ENCODE results near the gene CACNA1C.

The CACNA1C gene

DNA sequence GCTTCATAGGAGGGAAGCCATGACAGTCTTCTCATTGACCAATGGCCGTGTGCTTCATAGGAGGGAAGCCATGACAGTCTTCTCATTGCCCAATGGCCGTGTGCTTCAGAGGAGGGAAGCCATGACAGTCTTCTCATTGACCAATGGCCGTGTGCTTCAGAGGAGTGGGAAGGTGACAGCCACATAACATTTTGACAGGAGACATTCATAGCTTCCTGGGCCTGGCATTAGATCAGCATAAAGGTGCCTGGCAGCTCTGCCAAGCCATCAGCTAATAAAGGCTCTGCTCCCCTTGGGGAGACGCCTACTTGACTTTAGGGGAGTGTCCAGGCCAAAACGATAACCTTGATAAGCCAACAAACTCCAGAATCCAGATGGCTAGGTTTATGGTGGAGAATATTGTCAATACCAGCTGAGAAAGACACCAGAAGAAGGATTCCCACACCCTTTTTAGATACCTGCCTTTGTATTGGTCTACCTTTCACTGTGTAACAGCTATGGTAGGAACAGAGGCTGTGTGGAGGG, 468.0 kb downstream of the CACNA1C start:
- DNase-seq (ENCODE audit: low read depth): no peak

DNA sequence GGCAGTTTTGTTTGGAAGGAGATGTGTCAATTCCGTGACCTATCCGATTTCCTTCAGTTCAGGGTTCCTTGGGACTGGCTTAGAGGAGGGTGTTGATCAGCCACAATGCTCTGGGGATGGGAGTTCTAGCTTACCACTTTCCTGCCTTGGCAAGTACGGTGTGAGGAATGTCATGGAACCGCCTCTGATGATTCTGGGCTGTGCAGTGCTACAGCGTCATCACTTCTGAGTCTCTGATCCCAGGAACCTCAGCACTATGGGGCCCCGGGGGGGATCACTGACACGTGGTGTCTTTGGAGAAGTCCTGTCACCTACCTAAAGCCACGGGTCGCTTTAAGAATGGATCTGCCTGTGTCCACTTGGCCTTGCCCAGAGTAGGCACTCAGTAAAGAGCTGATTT, 470.5 kb downstream of the CACNA1C start:
- no peak for DNase-seq (ENCODE audit: low read depth)

DNA sequence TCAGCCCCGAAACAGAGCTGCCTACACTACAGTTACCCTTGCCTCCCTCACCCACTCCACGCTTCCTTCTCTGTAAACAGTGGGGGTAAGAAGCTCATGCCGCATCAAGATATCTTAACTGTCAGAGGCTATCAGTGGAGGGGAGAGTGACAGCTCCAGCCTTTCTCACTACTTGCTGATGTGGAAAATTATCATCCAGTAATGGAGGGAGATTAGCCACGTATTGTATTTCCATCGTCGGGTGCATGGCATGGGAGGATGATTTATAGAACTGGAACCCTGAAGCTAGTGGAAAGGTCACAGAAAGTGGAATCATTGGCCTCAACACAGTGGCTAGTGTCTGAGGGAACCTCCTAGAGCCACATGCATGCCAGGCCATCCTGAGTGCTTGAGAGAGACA, 471.1 kb downstream of the CACNA1C start:
- no peak for DNase-seq (ENCODE audit: low read depth)

DNA sequence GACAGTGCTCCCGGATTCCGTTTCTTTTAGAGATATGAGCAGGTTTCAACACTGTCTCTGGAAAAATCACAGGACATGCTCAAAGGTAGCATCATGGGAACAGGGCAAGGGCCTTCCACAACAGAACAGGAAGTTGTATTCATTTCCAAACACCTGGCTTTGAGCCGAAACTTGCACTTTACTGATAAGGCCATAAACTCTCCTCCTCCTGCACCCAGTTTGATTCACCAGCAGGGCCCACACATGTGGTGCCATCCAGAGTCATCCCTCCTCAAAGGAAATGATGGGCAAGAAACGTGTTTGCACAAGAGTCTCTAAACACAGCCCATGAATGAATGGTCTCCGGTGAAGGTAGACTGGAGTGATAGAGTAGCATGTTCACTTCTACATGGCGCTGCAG, 473.6 kb downstream of the CACNA1C start:
- no peak for DNase-seq (ENCODE audit: low read depth)

DNA sequence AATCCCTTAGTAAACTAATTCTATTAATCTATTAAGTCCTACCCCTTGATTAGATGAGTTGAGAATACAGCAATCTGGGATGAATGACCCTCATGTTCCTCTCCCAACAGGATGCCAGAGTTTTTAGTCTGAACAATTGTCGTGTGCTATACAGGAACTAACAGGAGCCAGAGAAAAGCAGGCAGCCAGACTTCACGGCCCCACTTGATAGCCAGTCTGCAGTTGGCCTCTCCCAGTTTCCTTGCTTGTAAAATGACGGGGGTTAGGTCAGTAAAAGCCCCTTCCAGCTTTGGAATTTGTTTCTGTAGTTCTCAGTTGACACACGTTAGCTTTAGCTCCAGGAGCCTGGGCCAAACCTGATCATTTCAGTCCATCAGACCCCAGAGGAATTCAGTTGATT, 475.2 kb downstream of the CACNA1C start:
- DNase-seq (ENCODE audit: low read depth): no peak

DNA sequence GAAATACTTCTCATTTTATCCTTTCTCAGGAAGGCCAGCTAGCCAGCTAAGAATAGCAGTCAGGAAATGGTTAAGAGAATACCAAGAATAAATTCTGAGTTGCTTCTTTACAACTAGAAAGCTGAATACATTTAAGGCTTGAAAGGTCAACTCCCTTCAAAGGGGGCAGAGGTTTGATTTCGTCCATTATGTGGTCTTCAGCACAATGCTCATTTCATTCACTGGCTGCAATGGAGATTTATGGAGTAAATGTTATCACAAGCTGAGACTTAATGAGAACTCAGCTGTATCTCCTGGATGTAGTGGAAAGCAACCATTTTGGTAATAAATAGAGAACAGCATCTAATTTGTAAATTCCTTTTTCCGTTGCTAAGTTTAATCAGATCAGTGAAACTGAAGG, 477.0 kb downstream of the CACNA1C start:
- DNase-seq (ENCODE audit: low read depth): no peak

DNA sequence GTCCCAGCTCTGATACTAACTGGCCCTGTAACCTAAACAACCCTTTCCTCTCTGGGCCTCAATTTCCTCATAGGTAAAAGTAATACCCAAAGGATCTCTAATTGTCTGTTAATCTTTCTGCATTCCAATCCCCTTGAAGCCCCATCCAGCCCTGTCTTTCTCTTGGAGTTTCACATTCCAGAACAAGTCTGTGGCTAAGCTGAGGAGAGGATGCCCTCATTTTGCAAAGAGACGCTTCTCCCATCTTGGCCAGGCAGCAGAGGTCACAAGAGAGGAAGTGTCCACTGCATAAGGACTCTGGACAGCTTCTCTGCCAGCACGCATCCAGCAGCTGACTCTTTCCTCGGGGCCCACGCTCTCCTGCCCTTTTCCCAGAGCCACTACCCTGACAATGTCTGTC, 478.6 kb downstream of the CACNA1C start:
- DNase-seq (ENCODE audit: low read depth): no peak

DNA sequence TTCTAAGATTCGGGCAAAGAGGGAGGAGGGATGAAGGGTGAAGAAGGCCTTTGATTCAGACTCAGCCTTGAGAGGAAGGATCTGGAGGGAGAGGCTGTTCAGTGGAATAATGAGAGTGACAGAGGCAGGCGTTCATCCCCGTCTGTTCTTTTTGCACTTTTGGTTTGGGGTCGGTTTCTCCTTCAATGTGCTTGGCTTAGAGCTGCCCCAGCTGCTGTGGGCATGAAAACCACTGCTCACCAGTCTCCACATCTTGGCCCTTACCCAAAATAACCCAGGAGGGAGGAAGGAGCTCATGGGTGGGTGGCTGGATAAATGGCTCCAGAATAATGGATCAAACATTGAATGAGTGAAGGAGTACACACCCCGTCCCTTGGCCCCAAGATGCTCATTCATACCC, 480.2 kb downstream of the CACNA1C start:
- no peak for DNase-seq (ENCODE audit: low read depth)

DNA sequence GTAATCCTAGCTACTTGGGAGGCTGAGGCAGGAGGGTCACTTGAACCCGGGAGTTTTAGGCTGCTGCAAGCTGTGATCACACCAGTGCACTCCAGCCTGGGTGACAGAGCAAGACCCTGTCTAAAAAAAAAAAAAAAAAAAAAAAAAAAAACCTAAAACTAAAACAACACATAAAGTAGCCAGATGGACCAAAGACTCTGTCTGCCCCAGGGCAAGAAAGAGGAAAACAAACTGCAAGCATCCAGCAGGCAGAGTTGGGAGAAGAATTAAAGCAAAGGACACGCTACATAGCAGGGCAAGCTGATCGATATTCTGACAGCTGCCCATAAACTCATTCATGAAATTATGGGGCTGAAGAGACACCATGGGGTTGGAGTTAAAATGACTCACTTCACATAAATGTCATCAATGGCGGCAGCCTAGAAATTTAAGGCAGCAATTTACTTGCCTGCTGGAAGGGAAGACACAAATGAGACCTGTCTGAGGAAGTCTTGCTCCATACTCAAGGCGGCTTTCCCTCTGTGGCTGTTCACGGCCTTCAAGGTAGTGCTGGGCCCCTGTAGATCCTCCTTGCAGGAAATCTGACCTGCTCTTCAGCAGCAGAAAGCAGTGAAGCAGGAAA, 482.9 kb downstream of the CACNA1C start:
- no peak for DNase-seq (ENCODE audit: low read depth)

DNA sequence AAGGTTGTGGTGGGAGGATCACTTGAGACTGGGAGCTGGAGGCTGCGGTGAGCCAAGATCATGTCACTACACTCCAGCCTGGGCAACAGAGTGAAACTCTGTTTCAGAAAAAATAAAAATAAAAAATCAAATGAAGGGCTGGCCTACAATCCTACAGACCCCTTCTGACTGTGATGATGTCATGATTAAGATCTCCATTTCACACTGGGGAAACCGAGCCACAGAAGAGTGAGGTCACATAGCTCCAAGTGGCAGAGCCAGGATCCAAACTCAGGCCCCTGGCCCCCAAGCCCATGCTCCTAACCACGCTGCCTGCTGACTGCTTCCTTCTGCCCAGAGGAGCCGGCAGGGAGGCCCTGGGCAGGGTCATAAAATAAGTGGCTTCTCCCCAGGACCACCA, 483.9 kb downstream of the CACNA1C start:
- no peak for DNase-seq (ENCODE audit: low read depth)

DNA sequence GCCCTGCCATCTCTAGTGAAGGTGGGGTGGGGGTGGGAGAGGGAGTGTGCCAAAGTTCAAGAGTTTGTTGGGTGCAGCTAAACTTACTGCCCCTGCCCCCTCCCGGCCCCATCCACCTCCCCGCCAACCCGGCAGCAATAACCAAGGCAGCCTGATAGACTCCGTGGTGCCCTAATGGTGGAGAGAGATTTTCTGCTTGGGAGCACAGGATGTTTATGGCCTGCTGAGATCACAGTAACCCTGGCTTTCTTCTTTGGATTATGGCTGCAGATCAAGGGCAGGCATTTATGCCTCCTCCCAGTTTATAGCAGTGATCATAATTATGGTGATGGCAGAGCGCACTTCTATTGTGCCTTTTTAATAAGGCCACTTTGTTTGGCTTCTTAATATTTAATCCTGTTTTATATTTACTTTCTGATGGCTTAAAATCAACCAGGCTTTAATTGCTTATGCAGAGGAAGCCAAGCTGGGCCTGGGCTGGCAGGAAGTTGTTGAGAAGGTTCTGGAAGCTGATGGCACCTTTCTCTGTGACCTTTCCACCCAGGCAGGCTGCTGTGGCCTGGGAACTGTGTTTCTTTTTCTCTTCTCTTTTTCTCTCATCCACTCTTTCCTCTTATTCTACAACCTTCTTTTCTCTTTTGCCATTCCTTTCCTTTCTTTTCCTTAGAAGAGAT, 485.2 kb downstream of the CACNA1C start:
- no peak for DNase-seq (ENCODE audit: low read depth)

DNA sequence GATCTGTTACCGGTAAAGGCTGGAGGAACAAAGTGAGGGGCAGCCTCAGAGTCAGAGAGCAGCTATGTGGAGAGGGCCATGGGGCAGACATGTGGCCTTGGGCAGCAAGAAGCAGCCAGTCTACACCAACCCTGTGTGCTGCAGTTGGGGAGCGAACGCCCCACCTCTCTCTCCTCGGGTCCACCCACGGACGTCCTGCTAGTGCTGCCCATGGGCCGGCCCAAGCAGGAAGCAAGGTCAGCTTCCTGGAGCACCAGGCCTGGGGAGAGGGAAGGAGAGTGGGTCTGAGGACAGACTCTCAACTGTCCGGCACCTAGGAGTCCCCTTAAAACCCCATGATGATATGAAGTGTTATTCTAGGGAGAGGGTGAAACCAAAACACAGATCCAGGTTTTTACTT, 487.2 kb downstream of the CACNA1C start:
- DNase-seq (ENCODE audit: low read depth): no peak

DNA sequence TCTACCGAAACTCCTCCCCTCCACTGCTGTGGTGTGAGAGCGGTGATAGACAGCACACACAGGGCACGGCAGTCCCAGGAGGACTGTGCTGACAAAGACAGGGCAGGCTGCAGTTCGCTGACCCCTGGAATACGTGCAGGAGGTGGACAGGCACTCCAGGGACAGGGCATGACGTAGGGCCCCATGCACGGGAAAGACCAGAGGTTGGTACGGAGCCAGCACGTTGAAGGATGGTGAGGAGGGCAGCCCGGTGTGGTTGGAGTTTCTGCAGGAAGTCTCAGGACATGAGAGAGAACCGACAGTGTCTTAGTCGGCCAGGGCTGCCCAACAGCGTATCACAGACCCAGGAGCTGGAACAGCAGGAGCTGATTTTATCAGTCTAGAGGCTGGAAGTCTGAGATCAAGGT, 487.8 kb downstream of the CACNA1C start:
- no peak for DNase-seq (ENCODE audit: low read depth)

DNA sequence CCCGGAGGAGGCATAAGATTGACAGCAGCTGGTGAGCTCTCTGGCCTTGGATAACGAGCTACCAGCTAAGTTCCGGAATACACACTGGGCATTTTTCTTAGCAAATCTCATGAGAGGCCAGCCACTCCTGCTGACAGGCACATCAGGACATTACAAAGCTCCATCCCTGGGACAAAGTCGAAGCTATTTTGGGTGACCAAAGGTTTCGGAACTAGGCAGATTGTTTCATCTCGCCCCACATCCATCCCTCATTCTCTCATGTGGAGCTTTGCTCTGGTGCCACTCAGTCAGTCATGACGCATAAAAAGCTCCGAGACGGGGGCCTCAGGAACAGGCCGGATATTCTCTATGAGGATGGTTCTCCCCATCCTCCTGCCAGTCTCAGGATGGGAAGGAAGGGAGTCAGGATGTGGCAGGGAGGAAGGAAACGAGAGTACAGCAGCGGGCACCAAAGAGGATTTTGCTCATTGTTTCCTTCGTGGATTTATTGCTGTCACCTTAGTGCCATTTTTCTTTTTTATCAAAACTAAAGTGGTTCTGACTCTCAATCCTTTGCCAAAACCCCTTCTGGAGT, 488.9 kb downstream of the CACNA1C start:
- no peak for DNase-seq (ENCODE audit: low read depth)

DNA sequence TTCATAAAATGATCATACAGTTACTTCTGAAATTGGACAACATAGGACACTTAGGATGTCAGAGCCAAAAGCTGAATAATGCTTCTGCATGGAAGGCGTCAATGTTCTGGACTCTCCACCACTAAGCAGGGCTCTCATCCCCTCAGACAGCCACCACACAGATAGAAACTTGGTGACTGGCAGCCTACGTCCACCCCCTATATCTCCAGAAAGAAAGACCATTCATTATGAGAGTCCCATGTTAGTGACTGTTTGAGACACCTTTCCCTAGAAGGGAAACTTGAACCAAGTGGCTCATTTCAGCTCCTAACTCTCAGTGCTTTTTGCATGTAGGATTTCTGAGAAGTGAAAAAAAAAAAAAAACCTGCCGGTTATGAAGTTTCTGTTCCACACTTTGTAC, 491.0 kb downstream of the CACNA1C start:
- DNase-seq (ENCODE audit: low read depth): peak; percentile 7

DNA sequence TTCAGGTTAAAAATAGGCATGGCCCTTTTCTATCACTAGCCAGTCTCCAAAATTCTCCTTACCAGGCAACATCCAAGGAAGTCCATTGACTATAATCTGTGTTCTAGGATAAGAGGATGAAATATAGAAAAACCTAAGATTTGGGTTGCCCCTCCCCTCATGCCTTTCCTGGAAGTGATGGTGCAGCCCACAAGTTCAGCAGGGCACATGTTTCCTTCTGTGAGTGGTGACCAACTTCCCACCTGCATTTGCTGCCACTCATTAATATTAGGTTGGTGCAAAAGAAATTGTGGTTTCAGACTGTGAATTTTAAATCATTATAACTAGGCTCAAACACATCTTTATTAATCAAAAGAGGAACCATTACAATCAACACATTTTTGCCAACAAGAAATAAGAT, 491.4 kb downstream of the CACNA1C start:
- DNase-seq (ENCODE audit: low read depth): peak; percentile 6

DNA sequence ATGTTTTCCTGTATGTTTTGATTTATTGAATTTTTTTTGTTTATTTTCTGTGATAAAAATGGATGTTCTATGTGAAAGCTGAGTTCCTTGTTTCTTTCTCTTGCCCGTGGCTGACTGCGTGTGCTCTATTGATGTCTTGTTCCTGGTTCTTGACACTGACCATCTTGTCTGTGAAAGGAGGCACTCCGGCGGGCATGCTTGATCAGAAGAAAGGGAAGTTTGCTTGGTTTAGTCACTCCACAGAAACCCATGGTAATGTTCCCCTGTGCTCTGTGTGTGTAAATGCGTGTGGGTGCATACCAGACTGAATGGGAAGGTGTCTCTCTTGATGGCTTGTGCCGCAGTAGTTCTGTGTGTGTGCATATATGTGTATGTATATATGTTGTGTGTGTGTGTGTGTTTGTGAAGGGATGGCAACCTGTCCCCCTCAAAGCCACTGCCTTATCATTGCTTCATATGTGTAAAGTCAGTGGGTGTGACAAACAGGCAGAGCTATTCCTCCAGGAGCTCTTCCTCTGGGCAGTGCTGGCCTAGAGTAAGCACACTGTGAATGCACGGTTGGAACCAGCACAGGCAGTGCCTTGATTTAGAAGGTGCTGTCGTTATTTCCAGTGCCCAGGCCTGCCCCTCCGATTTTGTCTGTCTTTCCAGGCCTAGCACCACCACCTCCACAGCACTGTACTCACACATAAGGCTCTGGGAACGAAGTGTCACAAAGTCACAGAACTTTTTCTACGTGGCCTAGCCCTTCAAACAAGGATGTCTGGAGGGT, 494.7 kb downstream of the CACNA1C start:
- no peak for DNase-seq (ENCODE audit: low read depth)

DNA sequence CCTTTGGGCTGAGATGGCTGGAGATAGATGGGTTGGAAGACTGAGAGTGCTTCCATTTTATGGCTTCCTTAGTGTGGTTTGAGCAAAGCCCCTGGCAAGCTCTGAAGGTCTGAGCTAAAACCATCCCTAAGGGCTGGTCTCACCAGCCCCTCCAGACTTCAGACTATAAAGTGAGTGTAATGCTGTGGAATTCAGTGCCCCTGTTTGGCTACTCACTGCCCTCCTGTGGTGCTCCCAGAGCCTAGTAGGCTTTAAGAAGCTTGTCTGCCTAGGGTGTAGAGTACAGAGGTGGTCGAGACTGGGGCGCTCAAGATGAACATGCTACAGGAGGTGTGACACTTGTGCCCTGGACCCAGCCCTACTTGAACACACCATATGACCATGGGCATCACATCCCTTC, 495.3 kb downstream of the CACNA1C start:
- DNase-seq (ENCODE audit: low read depth): no peak

DNA sequence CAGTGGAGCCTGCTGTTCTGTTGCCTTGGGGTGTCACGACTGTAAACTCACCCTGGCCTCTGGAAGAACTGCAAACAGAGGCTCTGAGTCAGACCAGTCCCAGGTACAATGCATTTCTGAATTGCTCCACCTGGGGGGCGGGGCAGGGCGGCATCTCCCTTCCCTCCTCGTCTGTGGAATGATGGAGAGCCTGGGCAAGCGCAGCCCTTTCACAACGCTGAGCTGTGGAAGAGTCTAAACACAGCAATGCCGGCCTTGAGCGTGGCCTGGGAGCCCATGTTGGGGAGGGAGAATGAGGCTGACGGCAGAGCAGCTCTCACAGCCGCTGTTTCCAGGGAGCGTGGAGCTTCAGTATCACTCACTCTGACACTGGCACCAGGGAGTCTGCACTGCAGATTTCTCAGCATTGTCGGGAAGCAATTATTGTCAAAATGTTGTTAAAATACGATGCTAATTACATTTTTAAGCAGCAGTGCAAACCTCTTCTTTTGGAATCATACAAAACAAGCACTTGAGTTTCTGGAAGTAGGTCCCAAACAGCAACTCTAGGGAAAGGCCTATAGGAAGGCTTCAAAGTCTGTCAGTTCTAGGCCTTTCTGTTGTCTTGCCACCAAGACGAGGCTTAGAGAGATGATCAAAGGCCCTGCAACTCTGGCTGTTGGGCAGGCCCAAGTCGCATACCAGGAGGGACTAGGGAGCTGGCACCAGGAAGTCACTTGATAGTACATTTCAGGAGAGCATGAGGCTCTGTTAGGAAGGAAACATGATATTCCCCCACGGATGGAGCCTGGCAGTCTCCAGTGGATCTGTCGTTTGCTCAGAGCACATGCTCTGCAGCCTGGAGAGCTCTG, 498.0 kb downstream of the CACNA1C start:
- DNase-seq (ENCODE audit: low read depth): no peak

DNA sequence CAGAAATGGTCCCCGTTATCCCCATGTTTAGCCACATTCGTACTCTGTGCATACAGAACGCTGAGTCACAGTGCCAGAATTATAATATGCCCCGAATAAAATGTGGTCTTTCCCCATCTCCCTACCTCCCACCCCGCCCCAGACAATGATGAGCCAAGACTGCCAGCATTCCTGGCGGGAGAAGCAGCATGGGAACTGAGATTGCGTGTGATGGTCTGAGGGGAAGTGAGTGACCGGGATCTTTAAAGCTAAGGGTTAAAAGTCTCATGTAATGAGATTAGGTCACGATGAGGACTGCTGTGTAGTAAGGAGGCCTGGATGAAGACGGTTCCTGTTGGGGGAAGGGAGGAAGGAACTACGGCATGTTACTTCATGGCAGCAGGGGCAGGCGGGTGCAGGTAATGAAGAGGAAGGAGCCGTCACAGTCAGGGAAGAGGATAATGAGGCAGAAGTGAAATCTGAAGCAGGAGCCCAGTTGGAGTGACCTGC, 498.7 kb downstream of the CACNA1C start:
- no peak for DNase-seq (ENCODE audit: low read depth)

DNA sequence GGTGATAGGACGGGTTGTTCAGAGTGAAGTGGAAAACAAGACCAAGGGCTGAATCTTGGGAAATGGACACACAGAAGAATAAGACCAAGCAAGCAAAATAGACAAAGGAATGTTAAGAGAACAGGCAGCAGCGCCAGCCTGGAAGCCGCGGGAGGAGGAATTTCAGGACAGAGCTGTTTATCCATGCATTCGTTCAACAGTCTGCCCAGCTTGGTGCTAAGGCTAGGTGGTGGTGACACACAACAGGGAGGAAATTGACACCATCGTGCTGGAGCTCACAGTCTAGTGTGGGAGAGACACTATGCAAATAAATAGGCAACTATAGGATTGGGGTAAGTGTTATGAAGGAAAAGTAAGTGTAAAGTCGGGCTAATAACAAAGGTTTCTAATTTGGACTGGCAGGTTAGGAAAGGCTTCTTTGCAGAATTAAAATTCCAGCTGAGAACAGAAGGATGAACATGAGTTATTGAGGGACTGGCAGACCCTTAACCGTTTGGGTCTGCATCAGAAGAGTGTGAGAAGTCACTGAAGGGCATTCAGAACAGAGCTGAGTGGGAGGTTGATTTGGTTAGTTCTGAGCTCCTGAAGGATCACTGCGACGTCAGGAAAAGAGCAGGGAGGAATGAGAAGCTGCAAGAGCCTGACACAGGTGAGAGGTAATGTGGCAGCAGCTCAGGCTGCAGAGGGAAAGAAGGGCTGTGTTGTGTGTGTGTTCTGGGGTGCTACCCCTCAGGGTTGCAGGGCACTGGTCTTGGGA, 499.4 kb downstream of the CACNA1C start:
- no peak for DNase-seq (ENCODE audit: low read depth)

Measured in activated T-cell treated with anti-CD3 and anti-CD28 coated beads for 48 hours (primary cell).